KMS-11 (cell line): Measurements from ENCODE around the gene GPR27.

Source experiments
- H2AFZ ChIP-seq: fragments of 200-600 bp; sonication (generic); 2 replicates; pipeline ENCODE4 v1.6.1; 2016; ENCODE audit warnings: antibody characterized with exemption, mixed run types, low read depth
- H3K27ac ChIP-seq: fragments of 200-600 bp; sonication (generic); 2 replicates; pipeline ENCODE4 v1.6.1; 2016; ENCODE audit warnings: mild to moderate bottlenecking, mixed run types
- H3K27me3 ChIP-seq: fragments of 200-600 bp; sonication (generic); 2 replicates; pipeline ENCODE4 v1.6.1; 2017; ENCODE audit warnings: mild to moderate bottlenecking, low read depth, mixed run types, moderate library complexity; ENCODE audit not compliant: insufficient read depth
- H3K36me3 ChIP-seq: fragments of 200-600 bp; sonication (generic); 2 replicates; pipeline ENCODE4 v1.6.1; 2017; ENCODE audit warnings: mild to moderate bottlenecking, mixed run types; ENCODE audit not compliant: insufficient read depth
- H3K4me1 ChIP-seq: fragments of 200-600 bp; sonication (generic); 2 replicates; pipeline ENCODE4 v1.6.1; 2016; ENCODE audit warnings: mild to moderate bottlenecking, low read depth, mixed run types; ENCODE audit not compliant: poor library complexity, severe bottlenecking
- H3K4me2 ChIP-seq: fragments of 200-600 bp; sonication (generic); 2 replicates; pipeline ENCODE4 v1.7.0; 2016; ENCODE audit warnings: mild to moderate bottlenecking, mixed run types
- H3K4me3 ChIP-seq: fragments of 200-600 bp; sonication (generic); IDR thresholded peaks from 2 replicates; pipeline ENCODE4 v1.6.1; 2017; ENCODE audit warnings: low read depth, low read length, mixed read lengths; ENCODE audit not compliant: insufficient read depth
- H3K79me2 ChIP-seq: fragments of 200-600 bp; sonication (generic); 2 replicates; pipeline ENCODE4 v1.6.1; 2016; ENCODE audit warnings: low read depth, mixed run types; ENCODE audit not compliant: insufficient read depth
- H3K9ac ChIP-seq: fragments of 200-600 bp; sonication (generic); 2 replicates; pipeline ENCODE4 v1.6.1; 2016; ENCODE audit warnings: mild to moderate bottlenecking, mixed run types
- H4K20me1 ChIP-seq: fragments of 200-600 bp; sonication (generic); 2 replicates; pipeline ENCODE4 v1.6.1; 2016; ENCODE audit warnings: mild to moderate bottlenecking, mixed run types; ENCODE audit not compliant: insufficient read depth
- CTCF ChIP-seq: fragments of 200-600 bp; sonication (generic); conservative IDR thresholded peaks from 2 replicates; pipeline ENCODE4 v1.6.1; 2017; ENCODE audit warnings: low read depth, mild to moderate bottlenecking, antibody characterized with exemption, low read length, moderate library complexity, mixed read lengths

The GPR27 gene

DNA sequence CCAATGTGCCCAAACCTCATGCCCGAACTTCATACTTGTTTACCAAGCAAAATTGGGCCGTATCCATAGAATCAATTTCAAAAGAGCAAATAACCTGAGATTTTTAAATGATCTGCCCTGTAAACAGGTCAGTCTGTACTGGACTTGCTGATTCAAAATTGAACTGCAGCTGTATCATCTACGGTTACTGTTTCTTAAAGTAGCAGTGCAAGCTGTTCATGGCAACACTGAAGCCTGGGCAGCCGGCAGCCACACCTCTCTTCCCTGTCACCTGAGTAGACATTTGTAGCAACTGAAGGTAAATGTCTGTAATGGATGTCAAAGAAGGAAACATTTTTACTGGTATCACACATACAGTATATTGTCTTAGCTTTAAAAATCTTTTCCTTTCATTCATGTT lies 39.1 kb upstream of the GPR27 start:
- no peaks in the 10 kb centered on the region for H3K36me3 ChIP-seq
- no peaks in the 10 kb centered on the region for H3K27me3 ChIP-seq
- no peak overlapping the region for H3K4me3 ChIP-seq
- no peaks in the 10 kb centered on the region for H3K79me2 ChIP-seq
- no peak overlapping the region for H3K4me2 ChIP-seq
- H3K9ac ChIP-seq, result no peak overlapping the region
- no peaks in the 10 kb centered on the region for H4K20me1 ChIP-seq
- H3K27ac ChIP-seq, result no peak overlapping the region
- no peaks in the 10 kb centered on the region for H3K4me1 ChIP-seq
- no peak for TF ChIP-seq CTCF
- H2AFZ ChIP-seq, result no peak overlapping the region

- TF ChIP-seq CTCF, result no peak
- no peak overlapping the region for H3K9ac ChIP-seq
- H2AFZ ChIP-seq, result no peak overlapping the region
- no peaks in the 10 kb centered on the region for H3K36me3 ChIP-seq
- no peaks in the 10 kb centered on the region for H4K20me1 ChIP-seq
- H3K79me2 ChIP-seq, result no peaks in the 10 kb centered on the region
- H3K27ac ChIP-seq, result no peak overlapping the region
- no peak overlapping the region for H3K4me2 ChIP-seq
- H3K4me1 ChIP-seq, result peaks cover 6% of the 10 kb centered on the region
- H3K27me3 ChIP-seq, result no peaks in the 10 kb centered on the region
- no peak overlapping the region for H3K4me3 ChIP-seq
Measured at GRCh38 chr3:71718072-71718471, 35.6 kb upstream of the GPR27 start.

- Histone ChIP-seq H3K9ac (no peak overlapping the region), H3K36me3 (no peaks in the 10 kb centered on the region), H3K4me3 (no peak overlapping the region), H3K27ac (no peak overlapping the region), H3K4me2 (no peak overlapping the region), H3K27me3 (no peaks in the 10 kb centered on the region), H4K20me1 (no peaks in the 10 kb centered on the region), H3K4me1 (peaks cover 12% of the 10 kb centered on the region), H2AFZ (no peak overlapping the region), H3K79me2 (no peaks in the 10 kb centered on the region)
- no peak for TF ChIP-seq CTCF
Measured at GRCh38 chr3:71721002-71721401, 32.7 kb upstream of the GPR27 start.

- Histone ChIP-seq H3K27ac (no peak overlapping the region), H3K4me3 (no peak overlapping the region), H3K4me2 (no peak overlapping the region), H3K4me1 (peaks cover 12% of the 10 kb centered on the region), H4K20me1 (no peaks in the 10 kb centered on the region), H3K36me3 (no peaks in the 10 kb centered on the region), H3K27me3 (no peaks in the 10 kb centered on the region), H2AFZ (no peak overlapping the region), H3K9ac (no peak overlapping the region), H3K79me2 (no peaks in the 10 kb centered on the region)
- TF ChIP-seq CTCF, result no peak
Measured at GRCh38 chr3:71721651-71722157, 32.0 kb upstream of the GPR27 start.
